H1 (cell line): Measurements from ENCODE around the gene PLCB2. TPM values are rescaled to one million over a fixed set of nuclear protein-coding genes. Genes with fewer than 3 reads are reported as not detected.

ENCODE experiments used
- CTCF ChIA-PET: fragments of 300-600 bp; sonication (Branson Sonifier 250); formaldehyde crosslinking; loops from one replicate; lab custom pipeline; 2021; ENCODE audit not compliant: partially characterized antibody; lab: Charles Lee
- POLR2A ChIA-PET: fragments of 300-600 bp; sonication (Branson Sonifier 250); formaldehyde crosslinking; loops from one replicate; lab custom pipeline; 2021; ENCODE audit warnings: inconsistent platforms; ENCODE audit not compliant: partially characterized antibody; lab: Charles Lee
- DNase-seq, 2 experiments: peaks; one replicate each; pipeline versions ENCODE4 v3.0.0 to v3.0.0-alpha.2; 2010 to 2022; ENCODE audit warnings: low spot score in 2 of 2, low read depth in 1 of 2, mixed read lengths in 1 of 2
- FAIRE-seq: peaks from 2 replicates; lab custom pipeline; 2011; peaks lifted over from hg19 to GRCh38; lab: Jason Lieb, UNC
- H2AFZ ChIP-seq: 2 replicates; pipeline ENCODE4 v1.8.1; 2012; ENCODE audit warnings: low read length, inconsistent platforms
- H2AK5ac ChIP-seq: 2 replicates; pipeline ENCODE4 v1.6.1; 2013; ENCODE audit warnings: low read depth, low read length
- H2BK120ac ChIP-seq: replicated peaks from 2 replicates; pipeline ENCODE3; 2013; ENCODE audit warnings: low read depth, low read length, inconsistent platforms
- H2BK12ac ChIP-seq: 2 replicates; pipeline ENCODE4 v1.6.1; 2013; ENCODE audit warnings: low read depth, low read length
- H2BK15ac ChIP-seq: 2 replicates; pipeline ENCODE4 v1.6.1; 2013; ENCODE audit warnings: low read length
- H2BK20ac ChIP-seq: 2 replicates; pipeline ENCODE4 v1.6.1; 2013; ENCODE audit warnings: low read length
- H2BK5ac ChIP-seq: 2 replicates; pipeline ENCODE4 v1.6.1; 2013; ENCODE audit warnings: low read depth, low read length
- H3K14ac ChIP-seq: 2 replicates; pipeline ENCODE4 v1.6.1; 2013; ENCODE audit warnings: inconsistent platforms; ENCODE audit not compliant: insufficient read length
- H3K18ac ChIP-seq: 2 replicates; pipeline ENCODE4 v1.6.1; 2013; ENCODE audit warnings: low read length; ENCODE audit errors: extremely low read depth
- H3K23ac ChIP-seq: 2 replicates; pipeline ENCODE4 v1.6.1; 2013; ENCODE audit warnings: inconsistent platforms; ENCODE audit not compliant: insufficient read length
- H3K23me2 ChIP-seq: 2 replicates; pipeline ENCODE4 v1.6.1; 2013; ENCODE audit warnings: low read depth, low read length
- H3K27ac ChIP-seq: 2 replicates; pipeline ENCODE4 v1.6.1; 2011; ENCODE audit warnings: low read depth, low read length, inconsistent platforms
- H3K27me3 ChIP-seq, 4 experiments: replicated peaks in 1 of 4; 1 replicate in 1 of 4; 2 replicates in 3 of 4; pipeline versions ENCODE4 v1.6.1 to v1.8.1; 2011 to 2013; ENCODE audit warnings: low read length in 3 of 4, mild to moderate bottlenecking in 3 of 4, inconsistent platforms in 2 of 4, mixed read lengths in 2 of 4, moderate library complexity in 1 of 4; ENCODE audit not compliant: control insufficient read depth in 3 of 4, insufficient read depth in 3 of 4; ENCODE audit errors: extremely low read depth in 1 of 4
- H3K36me3 ChIP-seq, 4 experiments: 2 replicates each; pipeline versions ENCODE4 v1.6.1 to v1.8.1; 2011 to 2013; ENCODE audit warnings: mild to moderate bottlenecking in 4 of 4, low read length in 3 of 4, moderate library complexity in 2 of 4, control low read depth in 1 of 4, inconsistent platforms in 1 of 4; ENCODE audit not compliant: insufficient read depth in 4 of 4, control insufficient read depth in 2 of 4
- H3K4ac ChIP-seq: replicated peaks from 2 replicates; pipeline ENCODE3; 2013; ENCODE audit warnings: low read length, low read depth, mixed read lengths, inconsistent platforms; ENCODE audit not compliant: insufficient read length
- H3K4me1 ChIP-seq, 4 experiments: replicated peaks in 1 of 4; 1 replicate in 1 of 4; 2 replicates in 3 of 4; pipeline versions ENCODE4 v1.6.1 to v1.8.1; 2011 to 2013; ENCODE audit warnings: low read length in 3 of 4, inconsistent platforms in 2 of 4, mixed read lengths in 1 of 4; ENCODE audit not compliant: insufficient read depth in 4 of 4, control insufficient read depth in 3 of 4
- H3K4me2 ChIP-seq, 2 experiments: 2 replicates each; pipeline versions ENCODE4 v1.6.1 to v1.8.1; 2011 to 2013; ENCODE audit warnings: low read depth in 2 of 2, low read length in 2 of 2, control low read depth in 1 of 2, inconsistent platforms in 1 of 2, mild to moderate bottlenecking in 1 of 2; ENCODE audit not compliant: insufficient read depth in 1 of 2
- H3K4me3 ChIP-seq, 4 experiments: fragments of 200-600, 300-600 bp in 1 of 4; sonication (generic), shearing (Covaris generic), sonication (Bioruptor Twin) in 1 of 4; 2 replicates each; pipeline versions ENCODE4 v1.5.1 to v1.8.1; 2011 to 2016; ENCODE audit warnings: low read length in 4 of 4, low read depth in 3 of 4, control low read depth in 2 of 4, inconsistent platforms in 2 of 4, mild to moderate bottlenecking in 2 of 4, mixed read lengths in 1 of 4, moderate library complexity in 1 of 4; ENCODE audit not compliant: insufficient read depth in 2 of 4; ENCODE audit errors: extremely low read depth in 1 of 4
- H3K56ac ChIP-seq: replicated peaks from 2 replicates; pipeline ENCODE3; 2013; ENCODE audit warnings: low read depth, mild to moderate bottlenecking, mixed read lengths, low read length, inconsistent platforms; ENCODE audit not compliant: insufficient read length
- H3K79me1 ChIP-seq: 2 replicates; pipeline ENCODE4 v1.6.1; 2013; ENCODE audit warnings: low read depth, low read length, control low read depth
- H3K79me2 ChIP-seq, 2 experiments: 2 replicates each; pipeline versions ENCODE4 v1.6.1 to v1.8.1; 2012 to 2013; ENCODE audit warnings: low read length in 2 of 2, mild to moderate bottlenecking in 2 of 2, inconsistent platforms in 1 of 2; ENCODE audit not compliant: insufficient read depth in 2 of 2, control insufficient read depth in 1 of 2
- H3K9ac ChIP-seq, 4 experiments: replicated peaks in 1 of 4; 1 replicate in 1 of 4; 2 replicates in 3 of 4; pipeline versions ENCODE4 v1.6.1 to v1.8.1; 2011 to 2013; ENCODE audit warnings: low read depth in 3 of 4, low read length in 3 of 4, control low read depth in 2 of 4, mild to moderate bottlenecking in 2 of 4, moderate library complexity in 2 of 4, inconsistent platforms in 1 of 4; ENCODE audit errors: extremely low read depth in 1 of 4
- H3K9me3 ChIP-seq, 2 experiments: 2 replicates each; pipeline versions ENCODE4 v1.6.1 to v1.8.1; 2012 to 2013; ENCODE audit warnings: mild to moderate bottlenecking in 2 of 2, moderate library complexity in 2 of 2, control low read depth in 1 of 2, inconsistent platforms in 1 of 2, low read depth in 1 of 2, low read length in 1 of 2, mixed read lengths in 1 of 2; ENCODE audit not compliant: insufficient read depth in 2 of 2
- H4K20me1 ChIP-seq, 2 experiments: replicated peaks in 1 of 2; 2 replicates each; pipeline versions ENCODE3 to v1.8.1; 2011 to 2013; ENCODE audit warnings: inconsistent platforms in 2 of 2, low read length in 2 of 2, mild to moderate bottlenecking in 1 of 2; ENCODE audit not compliant: insufficient read depth in 2 of 2, control insufficient read depth in 1 of 2
- H4K5ac ChIP-seq: 2 replicates; pipeline ENCODE4 v1.6.1; 2013; ENCODE audit warnings: low read length, low read depth, mixed read lengths, inconsistent platforms; ENCODE audit not compliant: insufficient read length
- H4K8ac ChIP-seq: 2 replicates; pipeline ENCODE4 v1.8.0; 2013; ENCODE audit warnings: mild to moderate bottlenecking, moderate library complexity, low read length, inconsistent platforms; ENCODE audit not compliant: insufficient read depth; ENCODE audit errors: extremely low read depth
- H4K91ac ChIP-seq: replicated peaks from 2 replicates; pipeline ENCODE3; 2013; ENCODE audit warnings: low read length, mixed read lengths, inconsistent platforms; ENCODE audit not compliant: insufficient read length
- ASH2L ChIP-seq: fragments of 200-600, 300-600 bp; sonication (generic); IDR thresholded peaks from one replicate; pipeline ENCODE4 v1.7.1; 2017; ENCODE audit warnings: low read length
- BACH1 ChIP-seq: IDR thresholded peaks from 2 replicates; pipeline ENCODE4 v1.6.1; 2012; ENCODE audit warnings: low read length, improper control_type of control experiment
- EZH2 ChIP-seq: fragments of 200-600 bp; sonication (generic); IDR thresholded peaks from 2 replicates; pipeline ENCODE4 v1.7.1; 2012; ENCODE audit warnings: low read depth, mild to moderate bottlenecking, moderate library complexity, low read length, inconsistent platforms; ENCODE audit not compliant: severe bottlenecking
- PHF8 ChIP-seq: fragments of 200-600 bp; sonication (generic); conservative IDR thresholded peaks from 2 replicates; pipeline ENCODE4 v1.7.1; 2012; ENCODE audit warnings: low read depth, mild to moderate bottlenecking, inconsistent platforms, low read length, moderate library complexity
- WGBS, 2 experiments: shearing (Covaris generic) in 1 of 2; methylation state at CpG; one replicate each; pipeline versions ENCODE4 v1.1.6 to v1.1.7; 2013 to 2015; ENCODE audit warnings: low lambda C conversion rate in 2 of 2, mixed read lengths in 2 of 2, inconsistent platforms in 1 of 2, low coverage in 1 of 2, missing lambda C conversion rate in 1 of 2; ENCODE audit not compliant: insufficient replicate concordance in 2 of 2, insufficient coverage in 1 of 2, insufficient read length in 1 of 2; ENCODE audit errors: extremely low coverage in 1 of 2, missing lambda C conversion rate in 1 of 2; 5-methylcytosine and 5-hydroxymethylcytosine counted together
- polyA plus RNA-seq, 7 experiments: library from polyadenylated mRNA; depleted of rRNA in 3 of 7; stranded (reverse) in 5 of 7; unstranded in 2 of 7; fragments of >200 nt in 5 of 7; fragments of 200-250 nt in 2 of 7; gene quantifications; 1 replicate in 5 of 7; 2 replicates in 1 of 7; 4 replicates in 1 of 7; pipeline versions ENCODE4 v1.2.1 to v1.2.3, GENCODE V29; 2011 to 2013; ENCODE audit warnings: missing spikeins in 2 of 7, mixed read lengths in 2 of 7
- total RNA-seq: library from RNA; stranded (reverse); fragmentation: NEBNext Ultra II Directional; extraction: Animal tissue kit (Norgen Biotek cat#: 25700); gene quantifications from 2 replicates; pipeline ENCODE4 v1.2.1, GENCODE V29; 2021

PLCB2 gene
- total and polyA plus RNA-seq, 2 of the 8 experiments (the other 6 are each of a cell fraction or from before 2014, with no cell fraction given): 7.2 to 8.4 TPM

DNA sequence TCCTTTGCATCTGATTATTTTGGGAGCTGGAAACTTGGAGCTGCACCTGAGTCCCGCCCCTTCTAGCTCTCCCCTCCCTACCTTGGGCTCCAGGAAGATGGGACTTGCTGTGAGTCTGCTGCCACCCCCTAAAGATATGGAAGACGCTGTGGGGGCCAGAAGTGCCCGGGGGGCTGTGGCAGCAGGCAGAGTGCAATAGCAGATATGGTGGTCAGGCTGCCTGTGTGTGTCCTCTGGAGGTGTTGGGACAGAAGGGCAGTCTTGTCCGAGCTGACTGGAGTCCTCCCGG lies 68.4 kb downstream of the PLCB2 start:
- Histone ChIP-seq H3K4me3 (peak overlapping the region; percentile 14 to 54 (median 30); a peak in 7 of 8 replicates), H2BK5ac (peak overlapping the region; percentile 13; the same call in 1 of the 2 replicates), H3K14ac (no peak overlapping the region), H3K56ac (peak overlapping the region; percentile 24), H3K4ac (no peak overlapping the region), H4K8ac (peak overlapping the region; percentile 81; the same call in 1 of the 2 replicates), H3K4me2 (peak overlapping the region; percentile 73 to 84), H3K9ac (peak overlapping the region in 2 of 4 experiments; percentile 25 to 34; a peak in 2 of 7 replicates), H2BK20ac (no peak overlapping the region), H3K27me3 (peaks cover 0 to 6% (median 2%) of the 10 kb centered on the region in 4 experiments; a peak in 2 of 7 replicates), H3K79me2 (no peaks in the 10 kb centered on the region), H2AFZ (peak overlapping the region; percentile 14; the same call in 1 of the 2 replicates), H3K4me1 (peaks cover 9 to 18% (median 14%) of the 10 kb centered on the region in 4 experiments), H2BK12ac (peak overlapping the region; percentile 22; the same call in 1 of the 2 replicates), H3K79me1 (no peaks in the 10 kb centered on the region), H3K36me3 (no peaks in the 10 kb centered on the region), H3K23ac (no peak overlapping the region), H2BK120ac (no peak overlapping the region), H3K23me2 (peaks cover 4% of the 10 kb centered on the region; the same call in 1 of the 2 replicates), H4K5ac (peak overlapping the region; percentile 29), H4K20me1 (no peaks in the 10 kb centered on the region), H4K91ac (peak overlapping the region; percentile 77), H3K9me3 (no peaks in the 10 kb centered on the region), H2BK15ac (no peak overlapping the region; the same call in 1 of the 2 replicates), H3K27ac (no peak overlapping the region), H2AK5ac (no peak overlapping the region), H3K18ac (peak overlapping the region; percentile 63; the same call in 1 of the 2 replicates)
- 36% methylated on average over 5 of the region's 5 CpGs; no CpG with 5 or more reads in 1 of the 2 experiments for WGBS, 2 experiments
- ChIA-PET POLR2A (interaction anchor here (0.6 to 6.2 kb wide), 15 partner anchors 9 to 223 kb away, joined by 3 to 47 read pairs (median 6); partner anchors contain the start of genes BAHD1 and BUB1B), CTCF (interaction anchor here (0.9 to 46.3 kb wide), 17 partner anchors 9 to 194 kb away, joined by 3 to 1340 read pairs (median 4); partner anchors contain the start of gene PLCB2)
- DNase-seq (no peak), FAIRE-seq (no peak)
- no peak for TF ChIP-seq BACH1
- TF ChIP-seq PHF8: 0 out of 2 replicates have a peak, but pooled peaks have one; percentile 9
- peak; percentile 1 for TF ChIP-seq ASH2L
- TF ChIP-seq EZH2: peak; percentile 26
